Measurements from ENCODE around the gene SH3PXD2B. TPM values are rescaled to one million over a fixed set of nuclear protein-coding genes. Genes with fewer than 3 reads are reported as not detected.
"Not testable (repeated sequence)": the region's sequence is repeated elsewhere in the genome, so short reads cannot be mapped to it uniquely, and the experiment has no call there.

SH3PXD2B gene
- total RNA-seq, 1 experiment from 2014 or later = 15.2 TPM

DNA sequence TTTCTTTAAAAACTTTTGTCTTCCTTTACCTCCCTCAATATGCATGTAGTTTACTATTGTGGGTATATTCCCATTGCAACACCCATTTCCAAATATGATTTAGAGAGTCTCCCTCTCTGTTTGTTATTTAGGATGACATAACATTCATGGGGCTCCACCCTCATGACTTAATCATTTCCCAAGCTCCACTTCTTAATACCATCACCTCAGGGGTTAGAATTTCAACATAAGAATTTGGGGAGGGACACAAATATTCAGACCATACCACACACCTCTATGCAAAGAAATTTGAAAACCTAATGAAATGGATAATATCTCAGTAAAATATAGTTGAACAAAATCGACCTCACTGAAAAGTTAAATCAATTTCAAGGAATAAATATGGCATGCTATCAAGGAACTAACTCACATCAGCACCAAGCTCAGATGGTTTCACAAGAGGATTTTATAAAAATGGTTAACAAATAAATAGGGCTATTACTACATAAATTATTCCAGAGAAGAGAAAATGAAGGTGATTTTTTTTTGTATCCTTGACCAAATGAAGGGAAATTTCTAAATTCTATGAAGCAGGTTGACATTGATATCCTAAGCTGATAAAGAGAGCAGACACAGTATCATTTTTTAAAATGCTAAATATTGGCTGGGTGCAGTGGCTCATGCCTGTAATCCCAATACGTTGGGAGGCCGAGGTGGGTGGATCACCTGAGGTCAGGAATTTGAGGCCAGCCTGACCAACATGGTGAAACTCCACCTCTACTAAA, 150.6 kb downstream of the SH3PXD2B start:
- H3K9me3 ChIP-seq = 0 out of 2 replicates have a peak, but pooled peaks cover 6% of the 10 kb centered on the region
- H3K27me3 ChIP-seq = no peaks in the 10 kb centered on the region
- DNase-seq = no peak
- no peak overlapping the region for H3K4me3 ChIP-seq
- H3K36me3 ChIP-seq = no peaks in the 10 kb centered on the region

DNA sequence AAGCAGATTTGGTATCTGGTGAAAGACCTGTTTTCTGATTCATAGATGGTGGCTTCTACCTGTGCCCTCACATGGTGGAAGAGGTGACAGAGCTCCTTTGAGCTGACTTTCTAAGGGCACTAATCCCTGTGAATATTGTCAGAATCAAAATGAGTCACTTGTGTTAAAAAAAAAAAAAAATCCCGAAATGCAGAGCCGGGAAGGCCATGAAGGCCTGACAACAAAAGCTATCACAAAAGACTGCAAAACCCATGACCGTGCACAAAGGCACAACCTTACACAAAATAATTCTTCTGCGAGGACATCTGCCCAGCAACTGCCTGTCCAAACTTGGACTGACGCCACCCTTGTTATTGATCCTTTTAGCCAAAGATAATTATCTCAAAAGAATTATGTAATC, 151.2 kb downstream of the SH3PXD2B start:
- Histone ChIP-seq H3K9me3 (0 out of 2 replicates have a peak, but pooled peaks cover 6% of the 10 kb centered on the region), H3K36me3 (no peaks in the 10 kb centered on the region)
- no peak for DNase-seq

DNA sequence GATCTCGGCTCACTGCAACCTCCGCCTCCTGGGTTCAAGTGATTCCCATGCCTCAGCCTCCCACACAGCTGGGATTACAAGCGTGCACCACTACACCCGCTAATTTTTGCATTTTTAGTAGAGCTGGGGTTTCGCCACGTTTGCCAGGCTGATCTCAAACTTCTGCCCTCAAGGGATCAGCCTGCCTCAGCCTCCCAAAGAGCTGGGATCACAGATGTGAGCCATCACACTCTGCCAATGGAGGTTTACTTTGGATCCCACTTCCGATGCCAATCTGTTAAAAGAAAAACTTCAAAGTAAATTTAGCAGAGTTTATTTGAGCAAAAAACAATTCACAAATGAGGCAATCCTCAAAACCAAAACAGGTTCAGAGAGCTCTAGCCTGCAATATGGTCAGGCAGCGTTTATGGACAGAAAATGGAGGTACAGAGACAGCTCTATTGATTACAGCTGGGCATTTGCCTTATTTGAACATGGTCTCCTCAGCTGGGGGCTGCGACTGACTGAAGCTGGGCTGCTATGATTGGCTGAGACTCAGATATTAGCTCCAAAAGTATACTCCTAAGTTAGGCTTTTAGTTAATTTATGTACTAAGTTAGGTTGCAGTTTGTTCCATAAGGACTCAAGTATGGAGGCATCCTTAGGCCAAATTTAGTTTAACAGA, 152.1 kb downstream of the SH3PXD2B start:
- Histone ChIP-seq H3K4me3 (no peak overlapping the region), H3K36me3 (no peaks in the 10 kb centered on the region), H3K9me3 (0 out of 2 replicates have a peak, but pooled peaks cover 6% of the 10 kb centered on the region), H3K27me3 (no peaks in the 10 kb centered on the region)
- no peak for DNase-seq

More for the DNA sequence above, 151.2 kb downstream of the SH3PXD2B start:
- Histone ChIP-seq H3K27me3 (no peaks in the 10 kb centered on the region), H3K4me3 (no peak overlapping the region)

DNA sequence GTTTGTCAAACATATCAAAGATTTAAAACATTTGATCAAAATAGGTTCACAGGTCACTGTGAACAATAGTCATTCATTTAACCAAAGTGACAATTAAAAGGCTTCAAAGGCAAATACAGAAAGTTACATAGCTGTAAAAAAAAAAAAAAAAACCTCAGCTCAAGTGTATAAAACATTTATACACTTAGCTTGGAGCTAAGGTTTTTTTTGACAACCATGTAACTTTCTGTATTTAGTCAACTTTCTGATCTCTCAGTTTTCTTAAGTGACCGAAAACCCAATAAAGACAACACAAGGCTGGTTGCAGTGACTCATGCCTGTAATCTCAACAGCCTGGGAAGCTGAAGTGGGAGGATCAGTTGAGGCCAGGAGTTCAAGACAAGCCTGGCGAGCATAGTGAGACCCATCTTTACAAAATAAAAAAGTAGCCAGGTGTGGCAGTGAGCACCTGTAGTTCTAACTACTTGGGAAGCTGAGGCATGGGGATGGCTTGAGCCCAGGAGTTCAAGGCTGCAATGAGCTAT, 154.3 kb downstream of the SH3PXD2B start:
- Histone ChIP-seq H3K27me3 (no peaks in the 10 kb centered on the region; the same call in 1 of the 2 replicates), H3K9me3 (no peaks in the 10 kb centered on the region), H3K36me3 (no peaks in the 10 kb centered on the region), H3K4me3 (no peak overlapping the region)
- DNase-seq = peak; percentile 15

DNA sequence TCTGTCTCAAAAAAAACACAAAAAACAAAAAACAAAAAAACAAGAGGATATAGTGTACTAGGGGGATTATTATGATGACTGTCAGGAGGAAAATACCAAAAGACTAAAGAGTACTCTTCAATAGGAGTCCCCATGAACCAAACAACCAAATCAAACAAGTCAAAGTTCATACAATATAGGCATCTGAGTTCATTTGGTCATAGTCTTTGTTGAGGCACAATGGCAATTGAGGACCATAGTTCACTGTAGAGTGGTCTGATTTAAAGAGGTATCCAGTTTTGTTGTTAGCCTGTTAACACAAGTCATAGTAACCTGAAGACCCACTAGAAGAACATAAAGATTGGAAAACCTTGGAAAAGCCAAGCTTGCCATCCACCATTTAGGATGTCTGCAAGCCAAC, 159.5 kb downstream of the SH3PXD2B start:
- H3K36me3 ChIP-seq = no peaks in the 10 kb centered on the region
- peaks cover 4% of the 10 kb centered on the region; the same call in 1 of the 2 replicates for H3K27me3 ChIP-seq
- H3K9me3 ChIP-seq = no peaks in the 10 kb centered on the region
- H3K4me3 ChIP-seq = no peak overlapping the region
- DNase-seq = no peak

DNA sequence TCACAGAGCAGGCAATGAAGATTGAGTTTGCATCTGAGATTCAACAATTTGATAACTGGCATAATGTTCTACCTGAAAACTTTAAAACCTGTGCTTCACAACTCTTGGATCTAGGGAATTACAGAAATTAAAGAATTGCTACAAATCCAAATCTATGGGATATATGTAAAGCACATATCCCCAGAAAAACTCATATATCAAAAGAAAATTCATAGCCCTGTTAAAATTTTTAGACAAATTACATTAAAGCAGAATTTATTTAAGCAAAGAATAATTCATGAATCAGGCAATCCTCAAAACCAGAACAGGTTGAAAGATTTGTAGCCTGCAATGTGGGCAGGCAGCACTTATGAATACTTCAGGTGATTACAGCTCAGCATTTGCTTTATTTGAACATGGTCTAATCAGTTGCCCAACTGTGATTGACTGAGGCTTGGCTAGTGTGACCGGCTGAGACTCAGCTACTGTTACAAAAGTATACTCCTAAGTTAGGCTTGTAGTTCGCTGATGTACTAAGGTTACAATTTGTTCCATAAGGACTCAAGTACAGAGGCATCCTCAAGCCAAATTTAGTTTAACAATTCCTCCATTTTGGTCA, 160.5 kb downstream of the SH3PXD2B start:
- Histone ChIP-seq H3K4me3 (no peak overlapping the region), H3K36me3 (no peaks in the 10 kb centered on the region)
- DNase-seq = no peak

DNA sequence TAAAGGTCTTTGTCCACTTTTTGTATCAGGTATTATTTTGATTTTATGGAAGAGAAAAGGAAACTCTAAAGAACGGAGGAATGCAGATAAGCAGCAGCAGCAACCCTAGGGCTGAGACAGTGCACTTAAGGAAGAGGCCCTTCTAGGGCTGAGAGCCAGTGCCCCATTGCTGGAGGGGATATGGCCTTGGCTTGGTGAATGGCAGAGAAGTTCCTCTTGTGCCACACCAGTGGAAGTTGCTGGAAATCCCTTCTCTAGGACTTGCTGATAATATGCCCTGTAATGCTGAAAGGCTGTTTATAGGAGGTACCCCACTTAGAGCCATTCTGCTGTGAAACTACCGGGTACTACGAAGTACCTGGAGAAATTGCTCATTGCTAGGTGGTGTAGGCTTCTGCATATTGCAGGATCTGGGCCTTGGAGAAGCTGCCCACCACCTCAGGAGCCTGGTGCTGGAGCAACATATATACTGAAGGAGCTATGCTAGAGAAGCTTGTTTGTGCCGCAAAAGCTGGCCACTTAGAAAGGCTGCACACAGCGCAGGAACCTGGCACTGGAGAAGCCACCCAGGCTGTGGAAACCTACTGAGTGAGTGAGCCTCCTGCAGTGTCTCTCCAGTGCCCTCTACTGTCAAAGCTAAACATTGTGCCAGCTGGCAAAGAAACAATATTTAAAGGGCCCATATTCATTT, 161.1 kb downstream of the SH3PXD2B start:
- Histone ChIP-seq H3K27me3 (peaks cover 4% of the 10 kb centered on the region; the same call in 1 of the 2 replicates), H3K9me3 (no peaks in the 10 kb centered on the region), H3K4me3 (no peak overlapping the region), H3K36me3 (no peaks in the 10 kb centered on the region)
- peak; percentile 80 for DNase-seq

More for the DNA sequence above, 160.5 kb downstream of the SH3PXD2B start:
- H3K27me3 ChIP-seq = peaks cover 4% of the 10 kb centered on the region; the same call in 1 of the 2 replicates
- H3K9me3 ChIP-seq = no peaks in the 10 kb centered on the region

DNA sequence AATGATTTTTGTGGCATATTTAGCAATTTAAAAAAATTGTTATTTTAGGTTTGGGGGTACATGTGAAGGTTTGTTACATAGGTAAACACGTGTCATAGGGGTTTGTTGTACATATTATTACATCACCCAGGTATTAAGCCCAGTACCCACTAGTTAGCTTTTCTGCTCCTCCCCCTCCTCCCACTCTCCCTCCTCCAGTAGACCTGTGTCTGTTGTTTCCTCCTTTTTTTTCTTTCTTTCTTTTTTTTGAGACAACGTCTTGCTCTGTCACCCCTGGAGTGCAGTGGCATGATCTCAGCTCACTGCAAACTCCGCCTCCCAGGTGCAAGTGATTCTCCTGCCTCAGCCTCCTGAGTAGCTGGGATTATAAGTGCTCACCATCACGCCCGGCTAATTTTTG, 162.5 kb downstream of the SH3PXD2B start:
- H3K36me3 ChIP-seq, H3K27me3 ChIP-seq, H3K9me3 ChIP-seq, H3K4me3 ChIP-seq, DNase-seq: not testable (repeated sequence)

DNA sequence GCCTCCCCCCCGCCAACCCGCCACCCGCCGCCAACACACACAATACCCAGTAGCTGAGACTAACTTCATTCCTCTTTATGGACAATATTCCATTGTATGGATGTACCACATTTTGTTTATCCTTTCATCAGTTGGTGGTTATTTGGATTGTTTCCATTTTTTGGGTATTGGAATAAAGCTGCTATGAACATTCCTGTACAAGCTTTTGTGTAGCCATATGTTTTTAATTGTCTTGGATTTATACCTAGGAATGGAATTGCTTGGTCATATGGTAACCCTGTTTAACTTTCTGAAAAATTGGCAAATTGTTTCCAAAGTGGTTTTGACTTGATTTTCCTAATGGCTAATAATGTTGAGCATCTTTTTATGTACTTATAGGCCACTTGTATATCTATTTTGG, 165.9 kb downstream of the SH3PXD2B start:
- DNase-seq = no peak
- Histone ChIP-seq H3K27me3 (peaks cover 4% of the 10 kb centered on the region; the same call in 1 of the 2 replicates), H3K4me3 (no peak overlapping the region)

DNA sequence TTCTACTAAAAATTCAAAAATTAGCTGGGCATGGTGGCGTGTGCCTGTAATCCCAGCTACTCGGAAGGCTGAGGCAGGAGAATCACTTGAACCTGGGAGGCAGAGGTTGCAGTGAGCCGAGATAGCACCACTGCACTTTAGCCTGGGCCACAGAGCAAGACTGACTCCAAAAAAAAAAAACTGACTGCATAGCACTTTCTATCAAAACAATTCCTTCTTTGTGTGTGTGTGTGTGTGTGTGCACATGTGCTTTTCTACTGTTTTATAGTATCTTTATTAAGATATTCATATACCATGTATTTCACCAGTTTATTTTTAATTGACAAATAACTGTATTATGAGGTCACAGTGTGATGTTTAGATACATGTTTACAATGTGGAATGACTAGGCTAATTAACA, 167.2 kb downstream of the SH3PXD2B start:
- H3K4me3 ChIP-seq, H3K9me3 ChIP-seq, DNase-seq, H3K36me3 ChIP-seq, H3K27me3 ChIP-seq: not testable (repeated sequence)

More for the DNA sequence above, 165.9 kb downstream of the SH3PXD2B start:
- Histone ChIP-seq H3K36me3 (no peaks in the 10 kb centered on the region), H3K9me3 (no peaks in the 10 kb centered on the region)

DNA sequence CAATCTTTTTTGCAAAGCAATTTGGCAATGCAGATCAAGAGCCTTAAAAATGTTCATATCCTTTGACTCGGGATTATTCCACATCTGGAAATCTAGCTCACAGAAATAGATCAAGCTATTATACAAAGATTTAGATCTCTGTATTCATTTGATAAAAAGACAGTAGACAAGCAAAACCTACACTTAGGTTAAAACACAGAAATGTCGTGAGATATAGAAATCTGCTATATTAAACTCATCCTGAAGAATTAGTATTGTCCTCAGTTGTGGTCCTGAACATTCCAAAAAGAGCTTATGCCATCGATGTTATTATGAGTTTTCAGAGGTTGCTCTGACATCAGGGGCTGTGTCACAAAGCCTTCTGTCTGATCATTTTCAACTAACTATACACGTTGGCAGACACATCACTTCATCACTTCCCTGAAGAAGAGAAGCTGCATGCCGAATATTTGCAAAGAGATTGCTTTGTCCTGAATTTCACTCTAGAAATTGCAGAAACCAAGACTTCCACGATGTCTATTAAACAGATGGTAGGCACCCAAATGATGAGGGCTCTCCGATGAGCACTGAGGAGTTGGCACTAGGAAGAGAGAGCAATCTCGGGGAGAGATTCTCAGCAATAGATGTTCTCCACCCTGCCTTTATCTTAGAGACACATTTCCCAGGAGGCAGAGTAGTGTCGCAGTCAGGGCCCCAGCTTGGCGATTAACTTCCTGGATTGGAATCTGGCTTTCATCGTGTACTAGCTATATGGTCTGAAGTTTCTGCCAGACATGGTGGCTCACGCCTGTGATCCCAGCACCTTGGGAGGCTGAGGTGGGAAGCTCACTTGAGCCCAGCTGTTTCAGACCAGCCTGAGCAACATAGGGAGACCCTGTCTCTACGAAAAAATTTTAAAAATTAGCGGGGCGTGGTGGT, 168.8 kb downstream of the SH3PXD2B start:
- Histone ChIP-seq H3K27me3 (no peaks in the 10 kb centered on the region), H3K36me3 (no peaks in the 10 kb centered on the region), H3K9me3 (no peaks in the 10 kb centered on the region), H3K4me3 (peak overlapping the region; percentile 71; the same call in 1 of the 2 replicates)
- no peak for DNase-seq

DNA sequence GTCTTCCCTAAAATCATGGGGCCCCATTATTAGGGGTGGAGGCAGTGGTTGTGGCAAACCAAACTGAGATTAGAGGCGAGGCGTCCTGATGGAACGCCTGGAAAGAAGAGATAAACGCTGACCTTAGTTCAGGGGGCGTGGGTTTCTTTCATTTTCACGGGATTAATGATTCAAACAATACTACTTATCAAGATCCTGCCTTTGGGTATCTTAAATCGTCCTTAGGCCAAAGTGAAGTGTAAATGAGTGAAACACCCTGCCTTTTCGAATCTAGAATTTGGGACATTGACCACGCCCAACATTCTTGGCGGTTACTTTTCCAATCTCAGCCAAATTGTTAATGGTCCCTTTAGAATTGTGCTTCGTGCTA, 169.7 kb downstream of the SH3PXD2B start:
- no peak for DNase-seq
- H3K9me3 ChIP-seq = no peaks in the 10 kb centered on the region
- H3K36me3 ChIP-seq = no peaks in the 10 kb centered on the region
- peak overlapping the region; percentile 71 for H3K4me3 ChIP-seq
- no peaks in the 10 kb centered on the region for H3K27me3 ChIP-seq

DNA sequence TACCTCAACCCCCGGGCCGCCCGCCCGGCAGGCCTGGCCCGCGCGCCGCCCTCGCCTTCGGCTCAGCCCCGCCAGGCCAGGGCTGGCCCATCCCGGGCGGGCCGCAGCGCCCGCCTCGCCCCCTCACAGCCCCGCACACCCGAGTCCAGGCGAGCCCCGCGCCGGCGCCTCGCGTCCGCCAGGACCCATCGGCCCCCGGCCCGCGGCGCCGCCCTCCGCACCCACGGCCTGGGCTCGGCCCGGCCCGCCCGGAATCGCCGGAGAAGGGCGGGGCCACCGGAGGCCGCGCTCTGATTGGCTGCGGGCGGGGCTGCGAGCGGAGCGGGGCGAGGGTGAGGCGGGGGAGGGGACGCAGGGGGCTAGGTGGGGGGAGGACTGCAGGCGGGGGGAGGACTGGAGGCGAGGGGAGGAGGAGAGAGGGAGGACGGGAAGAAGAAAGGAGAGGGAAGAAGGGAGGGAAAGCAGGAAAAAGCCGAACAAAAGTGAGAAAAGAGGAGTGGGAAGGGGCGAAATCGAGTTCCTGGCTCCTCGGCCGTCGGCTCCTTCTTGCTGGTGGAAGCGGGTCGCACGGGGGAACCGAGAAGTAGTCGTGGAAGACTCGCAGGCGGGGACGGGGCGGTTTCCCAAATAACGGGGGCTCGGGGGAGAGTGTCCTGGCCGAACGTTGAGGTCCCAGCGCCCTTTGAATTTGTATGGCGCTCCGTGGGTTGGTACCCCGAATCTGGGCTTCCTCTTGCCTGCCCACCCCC, 170.3 kb downstream of the SH3PXD2B start:
- Histone ChIP-seq H3K9me3 (no peaks in the 10 kb centered on the region), H3K4me3 (peak overlapping the region; percentile 71), H3K27me3 (no peaks in the 10 kb centered on the region), H3K36me3 (no peaks in the 10 kb centered on the region)
- DNase-seq = peak; percentile 91

DNA sequence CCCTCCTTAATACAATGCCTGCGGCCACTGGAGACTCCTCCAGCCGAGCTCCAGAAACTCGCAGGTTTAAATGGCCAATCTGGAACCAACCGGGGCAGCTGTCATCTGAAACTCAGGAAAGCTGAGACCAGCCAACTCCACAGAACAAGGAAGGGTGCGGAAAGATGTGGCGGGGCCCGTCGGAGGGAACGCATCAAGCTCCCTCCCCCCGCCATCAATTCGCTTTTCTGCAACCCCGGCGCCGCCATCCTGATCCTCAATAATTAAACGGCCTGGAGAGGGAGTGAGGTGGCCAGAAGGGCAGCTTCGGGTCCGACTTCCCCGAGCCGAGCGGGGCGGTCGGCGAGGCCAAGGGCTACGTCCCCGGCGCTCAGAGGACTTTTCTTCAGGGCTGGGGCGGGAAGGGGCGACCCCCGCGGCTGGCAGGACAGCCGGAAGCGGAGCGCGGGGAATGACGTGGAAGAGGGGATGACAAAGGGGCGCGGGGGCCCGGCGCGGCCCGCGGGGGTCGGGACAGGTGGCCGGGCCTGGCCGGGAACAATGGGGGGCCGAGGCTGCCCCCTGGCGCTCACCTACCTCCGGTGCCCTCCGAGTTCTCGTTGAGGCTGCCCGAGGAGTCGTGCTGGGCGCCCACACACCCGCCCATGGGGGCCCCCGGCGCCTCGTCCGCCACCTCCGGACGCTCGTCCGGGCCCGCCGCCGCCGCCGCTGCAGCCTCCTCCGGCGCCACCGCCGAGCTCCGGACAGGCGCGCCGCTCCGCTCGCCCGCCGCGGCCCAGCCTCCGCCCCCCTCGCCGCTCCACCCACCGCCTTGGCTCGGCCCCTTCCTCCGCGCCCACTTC, 171.1 kb downstream of the SH3PXD2B start, which contains the start of gene UBTD2:
Gene UBTD2 (minus strand): TSS at position 745 of the 842 bp plus-strand sequence. CDS start 99 bp downstream, at position 646.
- no peaks in the 10 kb centered on the region for H3K9me3 ChIP-seq
- H3K36me3 ChIP-seq = no peaks in the 10 kb centered on the region; the same call in 1 of the 2 replicates
- H3K27me3 ChIP-seq = no peaks in the 10 kb centered on the region
- DNase-seq = peak; percentile 92
- peak within 1 kb of the TSS; percentile 79 for H3K4me3 ChIP-seq
